HEK293T (cell line): ENCODE data around the gene ATP5MG.

Experiments
- ARNT ChIP-seq: fragments of 450-650 bp; IDR thresholded peaks from 2 replicates; pipeline ENCODE4 v1.6.1; 2017; ENCODE audit warnings: mild to moderate bottlenecking
- BHLHE40 ChIP-seq: fragments of 450-650 bp; IDR thresholded peaks from 2 replicates; pipeline ENCODE4 v1.6.1; 2016; ENCODE audit warnings: mild to moderate bottlenecking, moderate library complexity, borderline replicate concordance
- FOXA1 ChIP-seq: fragments of 450-650 bp; IDR thresholded peaks from 2 replicates; pipeline ENCODE4 v1.6.1; 2016; ENCODE audit warnings: mild to moderate bottlenecking
- FOXK2 ChIP-seq: fragments of 450-650 bp; IDR thresholded peaks from 2 replicates; pipeline ENCODE4 v1.6.1; 2016; ENCODE audit warnings: mild to moderate bottlenecking
- FOXM1 ChIP-seq: fragments of 450-650 bp; IDR thresholded peaks from 2 replicates; pipeline ENCODE4 v1.6.1; 2017; ENCODE audit warnings: mild to moderate bottlenecking, borderline replicate concordance
- L3MBTL2 ChIP-seq: fragments of 450-650 bp; conservative IDR thresholded peaks from 2 replicates; pipeline ENCODE4 v1.6.1; 2016; ENCODE audit warnings: mild to moderate bottlenecking
- LEF1 ChIP-seq: fragments of 450-650 bp; IDR thresholded peaks from 2 replicates; pipeline ENCODE4 v1.6.1; 2017; ENCODE audit warnings: mild to moderate bottlenecking, borderline replicate concordance
- NFRKB ChIP-seq: fragments of 450-650 bp; IDR thresholded peaks from 2 replicates; pipeline ENCODE4 v1.6.1; 2016; ENCODE audit warnings: mild to moderate bottlenecking, moderate library complexity
- SP1 ChIP-seq: fragments of 450-650 bp; IDR thresholded peaks from 2 replicates; pipeline ENCODE4 v1.6.1; 2017
- SUZ12 ChIP-seq: fragments of 450-650 bp; IDR thresholded peaks from 2 replicates; pipeline ENCODE4 v1.6.1; 2016; ENCODE audit warnings: mild to moderate bottlenecking
- ZNF384 ChIP-seq: fragments of 450-650 bp; IDR thresholded peaks from 2 replicates; pipeline ENCODE4 v1.6.1; 2016

DNA sequence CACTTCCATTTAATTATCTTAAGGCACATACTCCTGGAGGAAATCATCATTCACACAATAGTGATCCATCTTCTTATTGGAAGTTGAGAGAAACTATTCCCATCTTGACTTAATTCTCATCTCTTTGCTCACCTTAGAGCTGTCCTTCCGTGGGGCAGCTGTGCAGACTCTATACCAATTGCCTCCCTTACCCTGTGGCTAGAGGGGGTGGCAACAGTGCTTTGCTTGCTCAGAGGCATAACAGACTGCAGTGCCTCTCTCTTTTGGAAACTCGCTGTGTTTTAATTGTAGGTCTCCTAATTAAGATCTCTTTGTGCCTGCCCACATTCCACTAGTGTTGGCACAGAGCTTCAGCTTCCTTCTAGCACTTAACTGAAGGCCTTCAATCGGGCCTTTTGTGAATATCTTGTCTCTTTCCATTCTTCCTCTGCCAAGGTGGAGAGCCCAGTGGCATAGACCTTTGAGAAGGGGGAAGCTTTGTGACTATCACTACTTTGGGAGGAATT lies 40.4 kb downstream of the ATP5MG start:
- TF ChIP-seq BHLHE40 (no peak), FOXA1 (no peak), ARNT (no peak), NFRKB (no peak), SP1 (no peak), LEF1 (no peak), ZNF384 (no peak), FOXM1 (no peak), FOXK2 (no peak), SUZ12 (no peak), L3MBTL2 (no peak)
